ENCODE measurements around the gene GNAI1.

The GNAI1 gene

DNA sequence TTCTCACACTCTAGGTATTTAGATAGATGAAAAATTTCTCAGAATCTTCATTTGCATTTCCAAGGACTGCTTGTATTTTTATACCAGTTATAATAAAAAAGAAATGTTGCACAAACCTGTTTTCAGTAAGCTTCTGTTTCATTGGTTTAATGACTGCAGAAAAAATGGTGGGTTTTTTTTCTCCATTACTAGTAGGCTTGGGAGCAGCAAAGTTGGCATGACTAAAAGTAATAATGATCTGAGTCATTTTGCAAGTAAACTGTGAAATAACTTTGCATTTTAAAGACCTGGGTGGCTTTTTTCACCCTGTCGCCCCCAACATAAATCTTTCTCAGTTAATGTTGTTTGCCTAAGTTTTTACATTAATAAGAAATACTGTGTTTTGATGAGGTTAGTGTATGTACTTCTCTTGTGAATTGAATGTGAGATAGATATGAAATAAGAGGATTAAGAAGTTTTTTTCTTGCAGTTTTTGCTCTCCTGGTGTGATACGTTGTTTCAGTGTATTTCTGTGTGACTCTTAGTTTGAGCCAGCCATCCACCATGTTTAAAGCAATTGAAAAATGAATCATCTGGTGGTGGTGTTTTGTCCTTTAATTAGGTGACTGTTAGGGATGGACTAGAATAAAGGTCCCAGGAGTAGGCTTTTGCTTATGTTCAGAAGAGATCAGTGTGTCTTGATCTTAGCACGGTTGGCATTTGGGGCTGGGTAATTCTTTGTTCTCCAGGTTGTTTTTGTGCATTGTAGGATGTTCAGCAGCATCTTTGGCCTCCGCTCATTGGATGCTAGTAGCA is 1.8 kb downstream of the GNAI1 start:
- no peak overlapping the region for H3K27ac ChIP-seq (replicated peaks; ENCODE audit: low read length)
- no CpG with 5 or more reads among the region's 4 CpGs for WGBS, 2 donors (ENCODE audit: extremely low coverage in 2 of 2, insufficient read length in 2 of 2, insufficient replicate concordance in 1 of 2)
- no peak overlapping the region for H4K91ac ChIP-seq (ENCODE audit: low read depth, low read length, poor library complexity)
- H3K4me3 ChIP-seq (ENCODE audit: low read length in 2 of 2), result peak overlapping the region in 1 of 2 donors; percentile 90
- H2BK5ac ChIP-seq (ENCODE audit: low read length), result no peak overlapping the region
- H3K14ac ChIP-seq (ENCODE audit: low read length), result no peak overlapping the region
- peaks cover 4 to 9% of the 10 kb centered on the region in 2 donors for H3K4me1 ChIP-seq (ENCODE audit: control insufficient read depth in 2 of 2, insufficient read depth in 1 of 2, low read depth in 1 of 2, low read length in 2 of 2)
- no peak overlapping the region for H3K18ac ChIP-seq (ENCODE audit: low read length)
- H4K8ac ChIP-seq (ENCODE audit: low read depth, low read length), result no peak overlapping the region
- H3K79me1 ChIP-seq (ENCODE audit: low read depth, low read length), result no peaks in the 10 kb centered on the region
- no peak overlapping the region for H3K23ac ChIP-seq (ENCODE audit: low read depth, low read length, poor library complexity)
- H3K36me3 ChIP-seq (replicated peaks in 1 of 2; ENCODE audit: control insufficient read depth in 2 of 2, insufficient read depth in 2 of 2, low read length in 2 of 2), result no peaks in the 10 kb centered on the region
- H3K4ac ChIP-seq (ENCODE audit: low read length), result no peak overlapping the region
- H3K27me3 ChIP-seq (ENCODE audit: control insufficient read depth in 3 of 3, insufficient read depth in 3 of 3, low read depth in 1 of 3, low read length in 3 of 3), result peaks cover 0 to 26% (median 0%) of the 10 kb centered on the region in 3 experiments
- H3K4me2 ChIP-seq (ENCODE audit: insufficient read depth, low read length, poor library complexity, severe bottlenecking), result no peak overlapping the region
- no peak overlapping the region for H2BK12ac ChIP-seq (ENCODE audit: low read length)
- peak overlapping the region; percentile 100 for H2AFZ ChIP-seq (ENCODE audit: low read length)
- H2BK120ac ChIP-seq (ENCODE audit: low read depth, low read length), result no peak overlapping the region
- H2AK5ac ChIP-seq (ENCODE audit: low read depth, low read length), result no peak overlapping the region
- H2BK15ac ChIP-seq (ENCODE audit: low read length), result no peak overlapping the region
- H3K9ac ChIP-seq (ENCODE audit: low read depth, low read length, poor library complexity), result no peak overlapping the region
- H3K9me3 ChIP-seq (replicated peaks in 1 of 2; ENCODE audit: control insufficient read depth in 2 of 2, insufficient read depth in 1 of 2, low read depth in 1 of 2, low read length in 2 of 2), result peaks cover 0 to 7% of the 10 kb centered on the region in 2 donors
- DNase-seq (ENCODE audit: low spot score), result no peak

DNA sequence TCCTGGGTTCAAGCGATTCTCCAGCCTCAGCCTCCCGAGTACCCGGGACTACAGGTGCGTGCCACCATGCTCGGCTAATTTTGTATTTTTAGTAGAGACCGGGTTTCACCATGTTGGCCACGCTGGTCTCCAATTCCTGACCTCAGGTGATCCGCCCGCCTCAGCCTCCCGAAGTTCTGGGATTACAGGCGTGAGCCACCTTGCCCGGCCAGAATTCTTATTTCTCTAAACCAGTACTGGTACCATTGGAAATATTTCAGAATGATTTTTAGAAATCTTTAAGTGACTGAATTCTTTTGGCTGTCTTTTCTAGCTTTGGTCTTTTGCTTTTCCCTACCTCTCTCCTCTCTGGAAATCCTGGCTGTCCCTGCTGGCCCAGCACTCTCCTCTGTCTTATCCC is 2.8 kb downstream of the GNAI1 start:
- Histone ChIP-seq H3K27ac (replicated peaks; ENCODE audit: low read length) (no peak overlapping the region), H3K4me2 (ENCODE audit: insufficient read depth, low read length, poor library complexity, severe bottlenecking) (no peak overlapping the region), H3K18ac (ENCODE audit: low read length) (no peak overlapping the region), H2AFZ (ENCODE audit: low read length) (no peak overlapping the region), H3K9me3 (replicated peaks in 1 of 2; ENCODE audit: control insufficient read depth in 2 of 2, insufficient read depth in 1 of 2, low read depth in 1 of 2, low read length in 2 of 2) (peaks cover 0 to 7% of the 10 kb centered on the region in 2 donors), H3K4me3 (ENCODE audit: low read length in 2 of 2) (no peak overlapping the region), H3K79me1 (ENCODE audit: low read depth, low read length) (no peaks in the 10 kb centered on the region), H2BK120ac (ENCODE audit: low read depth, low read length) (no peak overlapping the region), H2BK12ac (ENCODE audit: low read length) (no peak overlapping the region), H3K23ac (ENCODE audit: low read depth, low read length, poor library complexity) (no peak overlapping the region), H3K36me3 (replicated peaks in 1 of 2; ENCODE audit: control insufficient read depth in 2 of 2, insufficient read depth in 2 of 2, low read length in 2 of 2) (no peaks in the 10 kb centered on the region), H3K27me3 (ENCODE audit: control insufficient read depth in 3 of 3, insufficient read depth in 3 of 3, low read depth in 1 of 3, low read length in 3 of 3) (peaks cover 0 to 18% (median 0%) of the 10 kb centered on the region in 3 experiments), H3K9ac (ENCODE audit: low read depth, low read length, poor library complexity) (no peak overlapping the region), H4K91ac (ENCODE audit: low read depth, low read length, poor library complexity) (no peak overlapping the region), H3K4ac (ENCODE audit: low read length) (no peak overlapping the region), H3K14ac (ENCODE audit: low read length) (no peak overlapping the region), H2BK15ac (ENCODE audit: low read length) (no peak overlapping the region), H2BK5ac (ENCODE audit: low read length) (no peak overlapping the region), H4K8ac (ENCODE audit: low read depth, low read length) (no peak overlapping the region), H3K4me1 (ENCODE audit: control insufficient read depth in 2 of 2, insufficient read depth in 1 of 2, low read depth in 1 of 2, low read length in 2 of 2) (peaks cover 4 to 9% of the 10 kb centered on the region in 2 donors), H2AK5ac (ENCODE audit: low read depth, low read length) (no peak overlapping the region)
- no CpG with 5 or more reads among the region's 12 CpGs for WGBS, 2 donors (ENCODE audit: extremely low coverage in 2 of 2, insufficient read length in 2 of 2, insufficient replicate concordance in 1 of 2)
- no peak for DNase-seq (ENCODE audit: low spot score)

DNA sequence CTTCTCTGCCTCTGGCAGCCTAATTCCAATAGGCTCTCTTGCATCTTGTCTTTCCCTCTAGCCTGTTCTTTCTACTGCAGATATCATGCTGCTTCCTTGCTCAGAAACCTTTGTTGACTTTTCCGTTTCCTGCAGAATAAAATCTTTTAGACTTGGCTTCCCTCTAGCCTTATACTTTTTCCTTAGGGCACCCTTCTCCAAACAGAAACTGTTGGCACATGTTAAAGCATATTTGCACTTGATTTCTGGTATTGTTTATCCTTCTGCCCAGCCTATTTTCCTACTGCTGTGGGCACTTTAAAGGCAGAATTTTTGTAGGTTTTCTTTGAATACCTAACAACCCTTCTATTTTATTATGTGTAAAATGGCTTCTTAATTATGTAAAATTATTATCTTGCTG is 4.6 kb downstream of the GNAI1 start:
- H3K9ac ChIP-seq (ENCODE audit: low read depth, low read length, poor library complexity), result no peak overlapping the region
- H3K23ac ChIP-seq (ENCODE audit: low read depth, low read length, poor library complexity), result no peak overlapping the region
- H2BK12ac ChIP-seq (ENCODE audit: low read length), result no peak overlapping the region
- H2BK5ac ChIP-seq (ENCODE audit: low read length), result no peak overlapping the region
- no peak overlapping the region for H2AK5ac ChIP-seq (ENCODE audit: low read depth, low read length)
- no peak overlapping the region for H2BK15ac ChIP-seq (ENCODE audit: low read length)
- H3K4me1 ChIP-seq (ENCODE audit: control insufficient read depth in 2 of 2, insufficient read depth in 1 of 2, low read depth in 1 of 2, low read length in 2 of 2), result peaks cover 2 to 9% of the 10 kb centered on the region in 2 donors
- H3K79me1 ChIP-seq (ENCODE audit: low read depth, low read length), result no peaks in the 10 kb centered on the region
- H3K27me3 ChIP-seq (ENCODE audit: control insufficient read depth in 3 of 3, insufficient read depth in 3 of 3, low read depth in 1 of 3, low read length in 3 of 3), result no peaks in the 10 kb centered on the region
- no peak overlapping the region for H3K18ac ChIP-seq (ENCODE audit: low read length)
- H3K4ac ChIP-seq (ENCODE audit: low read length), result no peak overlapping the region
- no peak overlapping the region for H3K14ac ChIP-seq (ENCODE audit: low read length)
- H4K8ac ChIP-seq (ENCODE audit: low read depth, low read length), result no peak overlapping the region
- WGBS, 2 donors (ENCODE audit: extremely low coverage in 2 of 2, insufficient read length in 2 of 2, insufficient replicate concordance in 1 of 2), result no CpG with 5 or more reads among the region's 1 CpG
- no peaks in the 10 kb centered on the region for H3K36me3 ChIP-seq (replicated peaks in 1 of 2; ENCODE audit: control insufficient read depth in 2 of 2, insufficient read depth in 2 of 2, low read length in 2 of 2)
- H3K9me3 ChIP-seq (replicated peaks in 1 of 2; ENCODE audit: control insufficient read depth in 2 of 2, insufficient read depth in 1 of 2, low read depth in 1 of 2, low read length in 2 of 2), result peaks cover 0 to 7% of the 10 kb centered on the region in 2 donors
- no peak overlapping the region for H3K4me3 ChIP-seq (ENCODE audit: low read length in 2 of 2)
- H2AFZ ChIP-seq (ENCODE audit: low read length), result no peak overlapping the region
- no peak overlapping the region for H2BK120ac ChIP-seq (ENCODE audit: low read depth, low read length)
- H3K4me2 ChIP-seq (ENCODE audit: insufficient read depth, low read length, poor library complexity, severe bottlenecking), result no peak overlapping the region
- H4K91ac ChIP-seq (ENCODE audit: low read depth, low read length, poor library complexity), result no peak overlapping the region
- H3K27ac ChIP-seq (replicated peaks; ENCODE audit: low read length), result no peak overlapping the region
- DNase-seq (ENCODE audit: low spot score), result no peak

DNA sequence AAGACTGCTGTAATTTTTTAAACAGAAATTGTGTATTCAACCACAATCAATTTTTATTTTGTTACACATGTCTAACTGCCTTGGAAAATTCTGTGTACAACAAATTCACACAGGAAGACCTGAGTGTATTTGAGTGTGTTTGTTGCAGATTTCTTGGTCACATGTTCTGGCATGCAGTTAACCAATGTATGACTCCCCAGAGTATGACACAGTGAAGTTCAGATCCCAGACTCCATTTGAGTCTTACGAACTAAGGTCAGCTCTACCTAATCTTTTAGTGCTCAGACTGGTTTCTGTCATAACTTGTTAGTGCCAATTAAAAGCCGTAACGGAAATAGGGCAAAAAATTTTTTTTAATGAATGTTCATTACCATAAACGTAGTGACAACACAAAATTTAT is 5.8 kb downstream of the GNAI1 start:
- Histone ChIP-seq H2BK15ac (ENCODE audit: low read length) (no peak overlapping the region), H3K4me3 (ENCODE audit: low read length in 2 of 2) (no peak overlapping the region), H4K8ac (ENCODE audit: low read depth, low read length) (no peak overlapping the region), H3K27me3 (ENCODE audit: control insufficient read depth in 3 of 3, insufficient read depth in 3 of 3, low read depth in 1 of 3, low read length in 3 of 3) (no peaks in the 10 kb centered on the region), H3K18ac (ENCODE audit: low read length) (no peak overlapping the region), H2BK5ac (ENCODE audit: low read length) (no peak overlapping the region), H4K91ac (ENCODE audit: low read depth, low read length, poor library complexity) (no peak overlapping the region), H3K14ac (ENCODE audit: low read length) (no peak overlapping the region), H3K23ac (ENCODE audit: low read depth, low read length, poor library complexity) (no peak overlapping the region), H3K27ac (replicated peaks; ENCODE audit: low read length) (no peak overlapping the region), H3K9me3 (replicated peaks in 1 of 2; ENCODE audit: control insufficient read depth in 2 of 2, insufficient read depth in 1 of 2, low read depth in 1 of 2, low read length in 2 of 2) (peaks cover 0 to 7% of the 10 kb centered on the region in 2 donors), H3K4ac (ENCODE audit: low read length) (no peak overlapping the region), H2BK12ac (ENCODE audit: low read length) (no peak overlapping the region), H2AFZ (ENCODE audit: low read length) (no peak overlapping the region), H3K9ac (ENCODE audit: low read depth, low read length, poor library complexity) (no peak overlapping the region), H2AK5ac (ENCODE audit: low read depth, low read length) (no peak overlapping the region), H3K36me3 (replicated peaks in 1 of 2; ENCODE audit: control insufficient read depth in 2 of 2, insufficient read depth in 2 of 2, low read length in 2 of 2) (no peaks in the 10 kb centered on the region), H3K79me1 (ENCODE audit: low read depth, low read length) (no peaks in the 10 kb centered on the region), H2BK120ac (ENCODE audit: low read depth, low read length) (no peak overlapping the region), H3K4me1 (ENCODE audit: control insufficient read depth in 2 of 2, insufficient read depth in 1 of 2, low read depth in 1 of 2, low read length in 2 of 2) (peaks cover 2 to 10% of the 10 kb centered on the region in 2 donors), H3K4me2 (ENCODE audit: insufficient read depth, low read length, poor library complexity, severe bottlenecking) (no peak overlapping the region)
- no peak for DNase-seq (ENCODE audit: low spot score)
- no CpG with 5 or more reads among the region's 4 CpGs for WGBS, 2 donors (ENCODE audit: extremely low coverage in 2 of 2, insufficient read length in 2 of 2, insufficient replicate concordance in 1 of 2)
